GM12878 (cell line): ENCODE results near the gene GFRA4. TPM values are rescaled to one million over a fixed set of nuclear protein-coding genes. Genes with fewer than 3 reads are reported as not detected.

ENCODE experiments used
- ATAC-seq: fragments of 200-7000 bp; cut with Tn5 transposase; 3 replicates; pipeline ENCODE4 v1.9.1; 2020; ENCODE audit warnings: mild to moderate bottlenecking, moderate library complexity
- BruUV-seq: library from RNA; stranded (reverse); fragments of 400-500 nt; replicated peaks from 2 replicates; lab custom pipeline; 2021; lab: Mats Ljungman, UMichigan
- CTCF ChIA-PET: fragments of 300-600 bp; sonication (Branson Sonifier 250); formaldehyde crosslinking; extraction: SDS; loops from one replicate; lab custom pipeline; 2021; ENCODE audit warnings: inconsistent platforms; lab: Yijun Ruan, JAX
- POLR2A ChIA-PET: fragments of 350-600 bp; formaldehyde crosslinking; extraction: SDS; loops from one replicate; lab custom pipeline; 2021; ENCODE audit warnings: inconsistent platforms; lab: Charles Lee
- RAD21 ChIA-PET: fragments of 300-600 bp; sonication (Branson Sonifier 250); formaldehyde crosslinking; loops from one replicate; lab custom pipeline; 2023; ENCODE audit warnings: antibody characterized with exemption; ENCODE audit not compliant: unreplicated experiment; lab: Charles Lee
- SMC1A ChIA-PET: fragments of 300-600 bp; sonication (Branson Sonifier 250); formaldehyde crosslinking; loops from one replicate; lab custom pipeline; 2023; ENCODE audit not compliant: unreplicated experiment, uncharacterized antibody; lab: Charles Lee
- DNase-seq: peaks from one replicate; pipeline ENCODE4 v3.0.0-alpha.2; 2011; ENCODE audit warnings: low read depth, low spot score
- FAIRE-seq: peaks from 3 replicates; lab custom pipeline; 2011; peaks lifted over from hg19 to GRCh38; lab: Jason Lieb, UNC
- H2AFZ ChIP-seq: 2 replicates; pipeline ENCODE4 v1.6.0; 2011; ENCODE audit warnings: low read depth, low read length, control low read depth; ENCODE audit not compliant: control insufficient read depth
- H3K27ac ChIP-seq: 2 replicates; pipeline ENCODE4 v1.5.1; 2011; ENCODE audit warnings: control low read depth; ENCODE audit not compliant: control insufficient read depth, insufficient read depth
- H3K27me3 ChIP-seq, 2 experiments: replicated peaks in 1 of 2; 2 replicates each; pipeline versions ENCODE4 v1.6.0 to v1.6.1; 2011; ENCODE audit warnings: low read length in 1 of 2; ENCODE audit not compliant: control insufficient read depth in 2 of 2, insufficient read depth in 2 of 2
- H3K36me3 ChIP-seq, 2 experiments: 2 replicates each; pipeline ENCODE4 v1.5.1; 2011; ENCODE audit warnings: low read length in 1 of 2; ENCODE audit not compliant: control insufficient read depth in 2 of 2, insufficient read depth in 2 of 2
- H3K4me1 ChIP-seq: 2 replicates; pipeline ENCODE4 v1.6.1; 2011; ENCODE audit warnings: mild to moderate bottlenecking, low read length, moderate library complexity, mixed read lengths; ENCODE audit not compliant: control insufficient read depth, insufficient read depth
- H3K4me2 ChIP-seq: 2 replicates; pipeline ENCODE4 v1.6.0; 2011; ENCODE audit warnings: control low read depth; ENCODE audit not compliant: control insufficient read depth, insufficient read depth
- H3K4me3 ChIP-seq: fragments of 200-600 bp; sonication (generic); 2 replicates; pipeline ENCODE4 v1.5.1; 2016
- H3K79me2 ChIP-seq: 2 replicates; pipeline ENCODE4 v1.6.0; 2011; ENCODE audit warnings: low read length; ENCODE audit not compliant: control insufficient read depth, insufficient read depth
- H3K9ac ChIP-seq: 2 replicates; pipeline ENCODE4 v1.8.0; 2011; ENCODE audit warnings: low read length, control low read depth, mixed read lengths; ENCODE audit not compliant: control insufficient read depth, insufficient read depth
- H3K9me3 ChIP-seq: replicated peaks from 3 replicates; pipeline ENCODE4 v1.5.1; 2011; ENCODE audit warnings: mild to moderate bottlenecking, low read length; ENCODE audit not compliant: control insufficient read depth, insufficient read depth
- H4K20me1 ChIP-seq: 2 replicates; pipeline ENCODE4 v1.6.0; 2011; ENCODE audit not compliant: control insufficient read depth, insufficient read depth
- BHLHE40 ChIP-seq, 2 experiments: fragments of 450-650 bp in 1 of 2; IDR thresholded peaks; 2 replicates each; pipeline ENCODE4 v1.6.1; 2011 to 2017; ENCODE audit warnings: low read depth in 2 of 2, borderline replicate concordance in 1 of 2, improper control_type of control experiment in 1 of 2, low read length in 1 of 2, mild to moderate bottlenecking in 1 of 2
- HDAC6 ChIP-seq: fragments of 200-600 bp; sonication (generic); IDR thresholded peaks from one replicate; pipeline ENCODE4 v1.8.0; 2017; ENCODE audit warnings: antibody characterized with exemption; ENCODE audit not compliant: unreplicated experiment
- IRF3 ChIP-seq: fragments of 450-650 bp; IDR thresholded peaks from 2 replicates; pipeline ENCODE4 v1.6.1; 2014; ENCODE audit warnings: mild to moderate bottlenecking
- MLLT1 ChIP-seq: fragments of 450-650 bp; IDR thresholded peaks from 2 replicates; pipeline ENCODE4 v1.6.1; 2016; ENCODE audit warnings: mild to moderate bottlenecking
- MXI1 ChIP-seq: fragments of 150-350 bp; IDR thresholded peaks from 2 replicates; pipeline ENCODE4 v1.6.1; 2011; ENCODE audit warnings: low read depth, mild to moderate bottlenecking, inconsistent platforms, low read length, improper control_type of control experiment
- SRF ChIP-seq, 2 experiments: IDR thresholded peaks; 2 replicates each; pipeline ENCODE4 v1.6.1; 2011; ENCODE audit warnings: low read depth in 2 of 2, low read length in 2 of 2, mild to moderate bottlenecking in 1 of 2, moderate library complexity in 1 of 2
- SUZ12 ChIP-seq: fragments of 200-600 bp; sonication (generic); IDR thresholded peaks from one replicate; pipeline ENCODE4 v1.6.1; 2018; ENCODE audit warnings: antibody characterized with exemption, mild to moderate bottlenecking; ENCODE audit not compliant: unreplicated experiment
- WGBS: methylation state at CpG from one replicate; pipeline ENCODE4 v1.1.6; 2016; ENCODE audit warnings: low lambda C conversion rate; ENCODE audit not compliant: insufficient replicate concordance, insufficient coverage; ENCODE audit errors: missing lambda C conversion rate; 5-methylcytosine and 5-hydroxymethylcytosine counted together
- in situ Hi-C: fragments of 300-500 bp; cut with MboI; formaldehyde crosslinking; loops from 9 replicates; pipeline ENCODE4 v1.14.3; 2018; ENCODE audit warnings: mixed read lengths
- intact Hi-C: fragments of 100-400 bp; cut with micrococcal nuclease; formaldehyde crosslinking; loops from one replicate; pipeline ENCODE4 v1.14.2; 2022; ENCODE audit not compliant: unreplicated experiment
- polyA plus RNA-seq, 11 experiments: library from polyadenylated mRNA; depleted of rRNA in 4 of 11; unstranded in 6 of 11; stranded (reverse) in 5 of 11; fragments of >200 nt; fragmentation: Nextera tagmentation in 4 of 11; fragmentation: Illumina TruSeq in 1 of 11; extraction: Ambion mirVana in 4 of 11; extraction: Trizol in 1 of 11; gene quantifications; 1 replicate in 1 of 11; 2 replicates in 10 of 11; pipeline versions ENCODE4 v1.2.1 to v1.2.3, GENCODE V29; 2011 to 2016; ENCODE audit warnings: inconsistent platforms in 2 of 11, missing spikeins in 2 of 11, low read depth in 1 of 11
- total RNA-seq, 4 experiments: library from RNA; depleted of rRNA in 3 of 4; stranded (reverse); fragments of >200 nt in 3 of 4; fragmentation: Illumina TruSeq in 1 of 4; extraction: Trizol in 1 of 4; gene quantifications; 2 replicates each; pipeline versions ENCODE4 v1.2.1 to v1.2.3, GENCODE V29; 2013 to 2021

Gene GFRA4
- total and polyA plus RNA-seq, 10 of the 15 experiments (the other 5 are each of a cell fraction or from before 2014, with no cell fraction given): 0.04 TPM; not detected in 9

- Histone ChIP-seq H3K4me3 (no peak overlapping the region), H3K4me1 (peaks cover 36% of the 10 kb centered on the region), H3K79me2 (no peaks in the 10 kb centered on the region), H3K9me3 (no peaks in the 10 kb centered on the region), H3K36me3 (no peaks in the 10 kb centered on the region), H3K27ac (no peak overlapping the region), H3K4me2 (0 out of 2 replicates have a peak overlapping the region, but pooled peaks have one; percentile 44), H3K27me3 (peaks cover 6 to 11% of the 10 kb centered on the region in 2 experiments; a peak in 3 of 4 replicates), H3K9ac (no peak overlapping the region), H4K20me1 (peaks cover 5% of the 10 kb centered on the region; the same call in 1 of the 2 replicates), H2AFZ (no peak overlapping the region)
- POLR2A ChIA-PET: no interaction called here
- ATAC-seq (no peak), DNase-seq (no peak), FAIRE-seq (no peak)
- TF ChIP-seq HDAC6: peak; percentile 15
- no peak for TF ChIP-seq IRF3
- BruUV-seq: no TSS peak
- SMC1A ChIA-PET: no interaction called here
- 52% methylated on average over 38 of the region's 60 CpGs for WGBS
- CTCF ChIA-PET: no interaction called here
- intact Hi-C loops: no loop called here
- in situ Hi-C loops: no loop called here
- RAD21 ChIA-PET: no interaction called here
Observed at GRCh38 chr20:3661060-3661813, 2.0 kb downstream of the GFRA4 start.

- BruUV-seq: no TSS peak
- peaks cover 5% of the 10 kb centered on the region; the same call in 1 of the 2 replicates for H4K20me1 ChIP-seq
- peaks cover 28% of the 10 kb centered on the region for H3K4me1 ChIP-seq
- ChIA-PET POLR2A (no interaction called here), SMC1A (no interaction called here), RAD21 (no interaction called here)
- no peak overlapping the region for H3K9ac ChIP-seq
- peak overlapping the region; percentile 18; the same call in 1 of the 2 replicates for H2AFZ ChIP-seq
- in situ Hi-C loops: no loop called here
- H3K4me3 ChIP-seq: no peak overlapping the region
- DNase-seq: no peak
- intact Hi-C loops: no loop called here
- FAIRE-seq: no peak
- TF ChIP-seq HDAC6: peak; percentile 45
- peak; percentile 82 for TF ChIP-seq SUZ12
- no peak for TF ChIP-seq SRF (IDR thresholded peaks at IDR 0.05; ENCODE audit: low read depth in 2 of 2, low read length in 2 of 2)
- TF ChIP-seq MLLT1: no peak
- no peak for TF ChIP-seq MXI1
- TF ChIP-seq BHLHE40 (IDR thresholded peaks at IDR 0.05; ENCODE audit: borderline replicate concordance in 1 of 2, low read depth in 2 of 2, low read length in 1 of 2): peak in 1 of 2 experiments; percentile 50; a peak in 2 of 4 replicates
- TF ChIP-seq, all 136 proteins: peak for 3
- Histone ChIP-seq H3K4me2 (peak overlapping the region; percentile 44; the same call in 1 of the 2 replicates), H3K9me3 (no peaks in the 10 kb centered on the region), H3K79me2 (no peaks in the 10 kb centered on the region), H3K36me3 (no peaks in the 10 kb centered on the region), H3K27me3 (peaks cover 6 to 11% of the 10 kb centered on the region in 2 experiments; a peak in 3 of 4 replicates), H3K27ac (no peak overlapping the region)
- no peak for ATAC-seq
- CTCF ChIA-PET: no interaction called here
- 9% methylated on average over 59 of the region's 75 CpGs for WGBS
Observed at GRCh38 chr20:3660262-3661059, 2.7 kb downstream of the GFRA4 start.
